ENCODE results near the gene CTDSPL. TPM values are rescaled to one million over a fixed set of nuclear protein-coding genes. Genes with fewer than 3 reads are reported as not detected.

Gene CTDSPL
- total RNA-seq, 1 experiment from 2014 or later = 124 TPM

GRCh38 chr3:38020342-38020726 is 158.7 kb downstream of the CTDSPL start:
- Histone ChIP-seq H3K9me3 (ENCODE audit: insufficient read depth, low read depth) (no peaks in the 10 kb centered on the region), H3F3A (ENCODE audit: insufficient read depth, low read depth) (peaks cover 7% of the 10 kb centered on the region; the same call in 1 of the 2 replicates), H3K27me3 (ENCODE audit: insufficient read depth, low read depth) (no peaks in the 10 kb centered on the region), H3K4me3 (no peak overlapping the region), H3K79me2 (ENCODE audit: low read depth) (no peaks in the 10 kb centered on the region), H3K4me2 (no peak overlapping the region), H2AFZ (no peak overlapping the region), H3K4me1 (replicated peaks; ENCODE audit: insufficient read depth) (peaks cover 1% of the 10 kb centered on the region), H3K9me2 (ENCODE audit: insufficient read depth) (no peaks in the 10 kb centered on the region), H4K20me1 (ENCODE audit: insufficient read depth) (no peaks in the 10 kb centered on the region), H3K27ac (no peak overlapping the region), H3K36me3 (ENCODE audit: low read depth) (no peaks in the 10 kb centered on the region)
- no peak for DNase-seq
- POLR2A ChIA-PET (ENCODE audit: unreplicated experiment) = no interaction called here
- BruUV-seq (replicated peaks) = no TSS peak
- no peak for TF ChIP-seq EZH2 (IDR thresholded peaks at IDR 0.05; ENCODE audit: low read depth)
- TF ChIP-seq CTCF (conservative IDR thresholded peaks at IDR 0.05) = no peak
- CTCF ChIA-PET = interaction anchor here (0.7 kb wide), 1 partner anchor 26 kb away, joined by 3 read pairs; no protein-coding TSS in a partner anchor
- intact Hi-C loops (cut with micrococcal nuclease; ENCODE audit: unreplicated experiment) = no loop called here

- intact Hi-C loops (cut with micrococcal nuclease; ENCODE audit: unreplicated experiment) = no loop called here
- POLR2A ChIA-PET (ENCODE audit: unreplicated experiment) = no interaction called here
These were observed 159.5 kb downstream of the CTDSPL start for GRCh38 chr3:38021196-38021595.

GRCh38 chr3:38022301-38022700 is 160.6 kb downstream of the CTDSPL start:
- Histone ChIP-seq H4K20me1 (ENCODE audit: insufficient read depth) (no peaks in the 10 kb centered on the region), H3K27me3 (ENCODE audit: insufficient read depth, low read depth) (no peaks in the 10 kb centered on the region), H3K79me2 (ENCODE audit: low read depth) (no peaks in the 10 kb centered on the region), H3K4me2 (no peak overlapping the region), H3F3A (ENCODE audit: insufficient read depth, low read depth) (peaks cover 20% of the 10 kb centered on the region), H2AFZ (no peak overlapping the region), H3K9me2 (ENCODE audit: insufficient read depth) (no peaks in the 10 kb centered on the region), H3K36me3 (ENCODE audit: low read depth) (no peaks in the 10 kb centered on the region), H3K9me3 (ENCODE audit: insufficient read depth, low read depth) (no peaks in the 10 kb centered on the region), H3K4me1 (replicated peaks; ENCODE audit: insufficient read depth) (peaks cover 13% of the 10 kb centered on the region), H3K27ac (no peak overlapping the region), H3K4me3 (no peak overlapping the region)
- intact Hi-C loops (cut with micrococcal nuclease; ENCODE audit: unreplicated experiment) = no loop called here
- BruUV-seq (replicated peaks) = no TSS peak
- no peak for DNase-seq
- ChIA-PET CTCF (interaction anchor here (0.6 kb wide), 1 partner anchor 22 kb away, joined by 3 read pairs; no protein-coding TSS in a partner anchor), POLR2A (ENCODE audit: unreplicated experiment) (no interaction called here)
- no peak for TF ChIP-seq EZH2 (IDR thresholded peaks at IDR 0.05; ENCODE audit: low read depth)
- TF ChIP-seq CTCF (conservative IDR thresholded peaks at IDR 0.05) = no peak

More at GRCh38 chr3:38021196-38021595, 159.5 kb downstream of the CTDSPL start:
- H3K4me2 ChIP-seq = no peak overlapping the region
- no peak overlapping the region for H3K27ac ChIP-seq
- no peak overlapping the region for H2AFZ ChIP-seq
- no peaks in the 10 kb centered on the region for H3K9me2 ChIP-seq (ENCODE audit: insufficient read depth)
- H3K36me3 ChIP-seq (ENCODE audit: low read depth) = no peaks in the 10 kb centered on the region
- TF ChIP-seq CTCF (conservative IDR thresholded peaks at IDR 0.05) = no peak
- H3F3A ChIP-seq (ENCODE audit: insufficient read depth, low read depth) = peaks cover 14% of the 10 kb centered on the region
- no peaks in the 10 kb centered on the region for H3K27me3 ChIP-seq (ENCODE audit: insufficient read depth, low read depth)
- no TSS peak for BruUV-seq (replicated peaks)
- no peaks in the 10 kb centered on the region for H4K20me1 ChIP-seq (ENCODE audit: insufficient read depth)
- peaks cover 9% of the 10 kb centered on the region for H3K4me1 ChIP-seq (replicated peaks; ENCODE audit: insufficient read depth)
- no peak overlapping the region for H3K4me3 ChIP-seq
- no peak for DNase-seq
- CTCF ChIA-PET = no interaction called here
- no peaks in the 10 kb centered on the region for H3K9me3 ChIP-seq (ENCODE audit: insufficient read depth, low read depth)
- no peaks in the 10 kb centered on the region for H3K79me2 ChIP-seq (ENCODE audit: low read depth)

Data from PC-9 (cell line).